AG08395 (cell line): ENCODE data around the gene NUDCD3.

ENCODE experiments used
- DNase-seq: peaks from one replicate; pipeline ENCODE4 v3.0.0; 2012; ENCODE audit warnings: mixed read lengths, low spot score

Gene NUDCD3

DNA sequence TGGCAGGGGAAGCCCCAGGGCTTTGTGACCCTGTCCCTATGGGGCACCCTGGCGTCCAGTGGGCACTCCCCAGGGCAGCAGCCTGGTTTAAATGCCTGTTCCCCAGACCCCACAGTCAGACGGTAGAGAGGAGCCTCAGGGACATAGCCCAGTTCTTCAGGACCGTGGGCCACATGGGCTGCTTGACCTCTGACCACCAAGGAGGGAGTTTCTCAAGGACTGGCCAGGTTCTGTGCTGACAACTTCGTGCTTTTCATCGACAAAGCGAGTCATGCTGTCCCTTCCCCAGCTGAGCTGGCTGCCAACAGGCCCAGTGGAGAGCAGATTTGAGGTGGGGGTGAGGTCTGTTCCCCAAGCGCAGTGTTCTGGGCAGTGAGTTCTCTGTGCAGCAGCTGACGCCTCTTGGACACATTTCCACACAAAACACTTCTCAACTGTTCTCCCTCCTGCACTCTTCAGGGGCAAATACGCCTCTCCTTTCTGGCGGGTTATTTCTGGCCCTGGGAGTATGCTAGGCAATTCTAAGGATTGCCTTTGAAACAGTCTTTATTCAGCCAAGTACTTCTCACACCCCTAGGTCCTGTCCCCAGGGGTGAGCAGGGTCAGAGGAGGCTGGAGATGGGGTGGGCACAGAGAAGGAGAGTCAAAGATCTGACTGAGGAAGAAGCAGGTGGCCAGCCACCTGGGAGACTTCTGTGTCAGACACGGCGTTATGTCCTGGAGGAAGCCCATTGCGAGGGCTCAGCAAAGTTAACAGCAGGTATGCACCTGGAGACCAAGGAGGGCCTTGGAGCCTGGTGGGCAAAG, 107.8 kb downstream of the NUDCD3 start:
- DNase-seq = no peak

DNA sequence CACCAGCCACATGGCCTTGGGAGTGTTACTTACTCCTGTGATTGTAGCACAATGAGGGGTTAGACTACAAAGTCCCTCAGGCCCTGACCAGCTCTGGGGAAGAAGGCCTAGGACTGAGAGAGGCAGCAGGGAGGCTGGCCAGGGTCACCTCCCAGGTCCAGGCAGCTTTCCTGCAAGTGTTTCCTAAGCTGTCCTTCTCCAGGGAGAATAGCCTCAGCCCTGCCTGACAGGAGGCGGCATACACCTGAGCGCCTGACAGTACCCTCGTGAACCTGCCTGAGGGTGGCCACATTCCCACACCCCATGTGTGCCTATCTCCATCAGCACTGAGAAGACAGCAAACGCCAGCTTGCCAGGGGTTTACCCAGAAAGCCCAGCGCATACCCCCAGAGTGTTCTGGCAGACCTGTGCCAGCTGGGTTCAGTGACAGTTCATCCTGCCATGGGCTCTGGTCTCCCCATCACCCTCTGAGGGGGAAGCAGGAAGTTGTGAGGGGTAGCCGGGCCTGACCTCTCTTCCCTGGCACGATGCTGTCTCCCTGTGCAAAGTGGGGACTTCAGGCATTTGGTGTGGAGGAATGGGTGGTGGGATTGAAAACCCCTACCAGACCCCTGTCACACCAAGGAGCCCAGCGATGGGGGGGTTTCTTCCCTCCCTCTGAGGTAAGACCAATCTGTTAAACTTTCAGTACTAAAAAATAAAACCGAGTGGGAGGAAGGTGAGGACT, 108.8 kb downstream of the NUDCD3 start:
- DNase-seq = no peak

DNA sequence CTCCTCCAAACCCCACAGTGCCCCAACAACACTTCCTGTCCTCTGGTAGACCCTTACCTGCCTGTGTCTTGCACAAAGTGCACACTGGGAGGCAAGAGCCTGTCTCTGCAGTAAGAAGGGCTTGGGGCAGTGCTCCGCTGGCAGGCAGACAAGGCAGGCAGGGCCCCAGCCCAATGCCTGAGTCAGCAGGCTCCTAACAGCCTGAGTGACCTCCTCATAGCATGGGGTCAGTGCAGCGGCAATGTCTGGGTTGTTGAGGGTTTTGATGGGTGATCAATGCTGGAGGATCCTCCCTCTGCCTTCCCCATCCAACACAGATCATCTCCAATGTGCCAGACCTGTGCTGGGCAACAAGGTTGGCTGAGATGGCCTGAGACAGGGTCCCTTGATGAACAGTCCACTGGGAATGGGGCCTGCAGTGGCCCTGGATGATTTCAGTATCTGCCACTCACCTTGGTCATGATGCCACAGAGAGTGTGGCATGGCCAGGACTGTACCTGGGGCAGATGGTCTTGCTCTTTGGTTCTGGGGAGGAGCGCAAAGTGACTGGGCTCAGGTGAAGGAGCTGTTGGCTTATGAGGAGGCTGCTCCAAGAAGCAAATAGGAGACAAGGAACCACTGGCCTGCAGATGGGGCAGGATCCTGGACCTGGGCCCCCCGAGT, 109.5 kb downstream of the NUDCD3 start:
- DNase-seq = no peak

GRCh38 chr7:44380189-44380830, 110.1 kb downstream of the NUDCD3 start:
- DNase-seq = no peak

DNA sequence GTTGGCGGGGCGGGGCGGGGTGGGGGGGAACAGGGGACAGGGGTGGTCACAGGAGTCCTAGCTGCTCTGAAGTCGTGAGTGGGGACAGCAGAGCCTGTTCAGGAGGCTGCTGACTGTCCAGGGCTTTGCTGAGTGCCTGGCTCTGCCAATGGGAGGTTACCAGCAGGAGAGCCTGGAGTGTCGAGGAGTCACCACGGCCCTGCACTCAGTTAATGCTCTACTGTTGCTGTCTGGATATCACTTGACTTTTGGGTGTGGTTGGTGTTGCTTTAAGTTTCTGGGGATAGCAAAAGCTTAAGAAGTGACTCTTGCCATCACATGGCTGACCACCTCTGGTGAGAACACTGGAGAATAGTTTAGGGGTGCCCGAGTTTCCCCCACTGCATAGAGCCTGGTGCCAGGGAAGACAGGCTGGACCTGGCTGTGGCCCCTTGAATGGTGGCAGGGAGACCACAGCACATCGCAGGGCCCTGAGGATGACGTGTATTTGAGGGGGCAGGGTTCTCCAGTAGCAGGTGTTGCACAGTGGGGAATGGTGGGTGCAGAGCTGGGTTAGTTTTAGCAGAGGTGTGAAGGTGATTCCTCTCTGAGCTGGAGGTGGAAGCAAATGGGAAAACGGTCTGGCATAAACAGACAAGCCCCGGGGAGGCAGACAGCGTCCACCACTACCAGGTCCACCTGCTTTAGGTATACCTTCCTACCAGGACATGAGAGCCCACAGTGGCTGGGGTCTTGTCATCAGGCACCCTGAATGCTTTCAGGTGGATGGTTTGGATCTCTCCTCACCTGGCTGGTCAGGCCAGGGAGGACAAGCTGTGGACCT, 110.9 kb downstream of the NUDCD3 start:
- DNase-seq = peak; percentile 33

DNA sequence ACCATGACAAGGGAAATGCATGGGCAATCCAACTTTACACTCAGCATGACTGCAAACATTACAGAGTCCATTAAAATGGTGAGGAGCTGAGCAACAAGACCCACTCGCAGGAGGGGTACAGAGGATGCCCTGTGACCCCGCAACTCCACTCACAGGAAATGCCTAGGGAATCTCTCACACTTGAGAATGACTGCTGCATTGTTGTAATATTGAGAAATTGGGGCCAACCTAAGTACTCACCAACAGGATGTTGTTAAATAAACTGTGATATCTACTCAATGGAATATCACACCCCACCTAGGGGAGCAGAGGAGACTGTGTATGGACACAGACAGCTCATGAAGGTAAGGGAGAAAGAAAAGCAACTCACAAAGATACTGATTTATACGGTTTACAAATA, 111.7 kb downstream of the NUDCD3 start:
- peak; percentile 68 for DNase-seq

DNA sequence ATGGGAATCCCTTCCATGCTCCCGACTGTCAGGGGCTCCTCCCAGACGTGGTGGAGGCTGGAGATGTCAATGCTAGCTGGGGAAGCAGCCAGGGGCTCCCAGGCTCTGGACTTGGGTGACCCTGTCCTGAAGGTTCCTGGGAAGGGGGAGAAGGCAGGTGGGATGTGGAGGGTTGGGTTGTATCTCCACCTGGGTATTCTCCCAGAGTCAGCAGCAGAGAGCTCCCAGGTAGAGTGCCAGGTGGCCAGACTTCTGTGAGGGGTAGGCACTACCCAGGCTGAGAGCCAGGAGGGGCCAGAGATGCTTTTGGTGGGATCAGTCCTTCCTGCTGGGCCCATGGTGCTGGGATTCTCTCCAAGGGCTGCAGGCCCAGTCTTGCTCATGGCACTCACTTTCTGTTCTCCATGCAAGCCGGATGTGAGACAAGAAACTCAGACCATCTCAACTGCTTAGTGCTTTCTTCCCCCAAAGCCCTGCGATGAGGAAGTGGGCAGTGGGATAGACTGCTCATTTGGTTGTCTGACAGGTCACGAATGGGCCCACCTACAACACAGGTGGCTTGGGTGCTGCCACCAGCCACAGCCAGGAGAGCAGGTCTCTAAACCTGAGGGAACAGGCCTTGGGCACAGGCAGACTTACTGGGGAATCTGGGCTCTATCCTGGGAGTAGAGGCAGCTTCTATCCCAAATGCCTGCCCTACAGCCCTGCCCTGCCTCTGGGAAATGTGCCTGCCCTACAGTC, 112.6 kb downstream of the NUDCD3 start:
- no peak for DNase-seq

DNA sequence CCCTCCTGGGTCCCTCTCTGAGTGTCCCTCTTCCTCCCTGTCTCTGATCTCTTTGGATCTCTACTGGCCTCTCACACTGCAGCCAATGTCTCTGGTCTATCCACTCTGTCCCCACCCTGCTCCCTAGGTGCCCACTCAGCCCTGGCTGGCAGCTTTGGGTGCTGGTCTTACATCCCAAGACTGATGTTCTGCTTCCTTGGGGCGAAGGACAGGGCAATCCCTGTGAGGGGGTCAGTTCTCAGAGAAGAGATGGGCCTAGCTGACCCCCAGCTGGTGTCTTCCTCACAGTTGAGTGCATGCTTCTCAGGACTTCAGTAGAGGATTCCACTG, 113.4 kb downstream of the NUDCD3 start:
- DNase-seq = no peak

DNA sequence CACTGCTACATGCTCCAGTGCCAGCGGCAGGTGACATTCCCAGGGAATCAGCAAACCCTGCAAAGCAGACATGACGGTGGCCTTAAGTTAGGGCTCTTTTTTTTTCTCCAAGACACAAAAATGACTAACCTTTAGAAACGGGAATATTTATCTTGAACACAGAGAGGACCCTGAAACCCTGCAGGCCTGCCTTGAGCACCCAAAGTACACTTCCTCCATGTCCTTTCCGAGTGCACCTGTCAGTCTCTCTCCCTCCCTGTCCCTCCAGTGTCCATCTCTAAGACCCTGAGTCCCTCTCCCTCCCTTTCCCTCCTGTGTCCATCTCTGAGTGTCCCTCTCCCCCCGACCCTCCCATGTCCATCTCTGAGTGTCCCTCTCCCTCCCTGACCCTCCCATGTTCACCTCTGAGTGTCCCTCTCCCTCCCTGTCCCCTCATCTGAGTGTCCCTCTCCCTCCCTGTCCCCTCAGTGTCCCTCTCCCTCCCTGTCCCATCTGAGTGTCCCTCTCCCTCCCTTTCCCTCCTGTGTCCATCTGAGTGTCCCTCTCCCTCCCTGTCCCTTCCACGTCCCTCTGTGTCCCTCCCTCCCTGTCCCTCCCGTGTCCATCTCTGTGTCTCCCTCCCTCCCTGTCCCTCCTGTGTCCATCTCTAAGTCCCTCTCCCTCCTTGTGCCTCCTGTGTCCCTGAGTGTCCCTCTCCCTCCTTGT, 113.9 kb downstream of the NUDCD3 start:
- DNase-seq = no peak

DNA sequence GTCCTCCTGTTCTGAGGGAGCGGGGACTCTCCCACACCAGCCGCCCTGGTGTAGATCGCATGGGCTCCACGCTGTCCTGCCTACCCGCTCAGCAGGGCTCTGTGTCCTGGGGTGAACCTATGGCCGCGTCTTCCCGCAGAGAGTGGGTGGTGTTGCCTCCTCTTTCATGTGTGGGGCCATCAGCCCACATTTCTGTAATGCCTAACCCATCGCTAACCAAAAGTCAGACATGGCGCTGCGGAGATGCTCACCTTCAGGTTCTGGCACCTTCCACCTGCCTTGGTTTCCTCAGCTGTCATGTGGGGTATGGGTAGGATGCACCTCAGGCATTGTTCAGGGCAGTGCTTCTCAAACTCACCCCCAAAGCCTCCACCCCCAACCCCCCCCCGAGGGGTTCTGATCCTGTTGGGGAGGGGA, 114.5 kb downstream of the NUDCD3 start:
- DNase-seq = no peak

DNA sequence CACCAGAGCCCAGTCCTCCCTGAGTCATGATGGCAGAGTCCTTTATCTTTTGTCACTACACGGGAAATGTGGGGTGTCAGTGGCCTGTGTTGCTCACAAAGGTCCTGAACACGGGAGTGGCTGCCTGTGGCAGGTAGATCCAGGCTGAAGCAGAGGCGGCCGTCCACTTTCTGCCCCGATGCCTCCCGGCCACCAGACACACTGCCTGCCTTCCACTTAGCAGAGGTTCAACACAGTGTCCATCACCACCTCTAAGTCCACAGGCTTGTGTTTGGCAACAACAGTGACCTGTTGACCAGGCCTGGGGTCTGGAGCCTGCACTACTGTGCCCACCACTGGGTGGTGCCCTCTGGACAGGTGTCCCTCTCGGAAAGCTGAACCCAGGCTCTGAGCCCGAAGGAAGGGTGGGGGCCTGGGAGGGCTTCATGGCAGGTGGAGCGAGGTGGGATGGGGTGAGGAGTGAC, 115.2 kb downstream of the NUDCD3 start:
- DNase-seq = no peak

DNA sequence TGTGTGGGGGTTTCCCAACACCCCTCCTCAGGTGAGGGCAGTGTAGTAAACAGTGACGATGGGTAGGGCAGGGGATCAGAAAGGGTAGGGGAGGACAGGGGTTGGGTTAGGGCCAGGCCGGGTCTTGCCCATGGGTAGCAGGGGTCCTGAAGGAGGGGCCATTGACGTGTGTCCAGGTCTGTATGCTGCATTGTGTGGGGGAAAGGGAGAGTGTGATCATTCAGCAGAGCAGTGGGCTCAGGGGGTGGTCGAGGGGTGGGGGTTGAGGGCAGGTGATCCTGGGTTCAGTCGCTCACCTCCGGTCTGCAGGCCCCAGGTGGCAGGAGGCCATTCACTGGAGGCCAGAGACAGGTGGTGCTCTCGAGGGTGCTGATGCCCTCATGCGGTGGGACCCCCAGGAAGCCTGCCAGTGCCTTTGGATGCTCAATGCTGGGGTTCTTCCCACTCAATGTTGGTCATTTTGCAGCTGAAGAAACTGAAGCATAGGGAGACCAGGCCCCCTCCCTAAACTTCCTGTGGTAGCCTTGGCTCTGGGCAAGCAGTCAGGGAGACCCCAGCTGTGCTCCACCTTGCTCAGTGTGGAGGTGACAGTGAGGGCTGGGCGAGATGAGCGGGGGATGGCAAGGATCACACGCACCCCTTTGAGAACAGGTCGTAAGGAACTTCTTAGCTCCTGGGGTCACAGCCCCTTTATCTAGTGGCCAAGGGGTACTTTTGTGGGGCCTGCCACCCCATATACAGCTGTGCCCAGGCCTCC, 116.3 kb downstream of the NUDCD3 start:
- no peak for DNase-seq

DNA sequence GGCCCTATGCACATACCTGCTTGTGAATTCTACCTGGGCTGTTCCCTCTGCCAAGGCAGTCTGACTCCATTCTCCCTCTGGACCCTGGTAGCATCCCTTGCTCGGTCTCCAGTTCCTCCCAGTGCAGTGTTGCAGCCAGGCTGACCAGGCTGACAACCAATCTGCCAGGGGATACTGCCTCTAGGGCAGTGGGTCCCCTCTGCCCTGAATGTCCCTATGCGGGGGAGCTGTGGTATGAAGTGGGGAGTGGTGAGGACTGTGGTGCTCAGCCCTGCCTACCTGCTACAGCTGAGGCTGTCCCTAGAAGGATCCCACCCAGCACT, 117.1 kb downstream of the NUDCD3 start:
- DNase-seq = no peak

- DNase-seq = no peak
These were observed 117.7 kb downstream of the NUDCD3 start for GRCh38 chr7:44372560-44373417.

- peak; percentile 62 for DNase-seq
These were observed 121.6 kb downstream of the NUDCD3 start for GRCh38 chr7:44368885-44369284.

DNA sequence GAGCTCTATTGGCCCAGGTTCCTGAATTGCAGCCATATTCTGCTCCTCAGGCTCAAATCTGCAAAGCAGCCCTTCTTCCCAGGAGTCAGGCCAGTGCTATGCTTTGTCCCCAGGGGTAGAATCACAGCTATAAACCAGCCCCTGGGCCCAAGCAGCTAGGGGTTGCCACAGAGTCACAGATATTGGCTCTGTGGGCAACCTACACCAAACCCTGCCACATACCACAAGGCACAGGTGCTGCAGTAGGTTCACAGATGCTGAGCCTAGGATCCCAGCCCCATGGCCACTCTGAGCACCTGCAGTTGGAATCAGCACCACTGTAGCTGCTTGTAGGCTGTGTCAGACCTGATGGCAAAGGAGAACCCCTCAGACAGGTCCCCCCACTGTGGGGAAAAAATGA, 122.0 kb downstream of the NUDCD3 start:
- no peak for DNase-seq

GRCh38 chr7:44367475-44368043, 122.9 kb downstream of the NUDCD3 start:
- no peak for DNase-seq

- DNase-seq = no peak
These were observed 123.5 kb downstream of the NUDCD3 start for GRCh38 chr7:44366986-44367385.
